Activated CD4-positive, alpha-beta T cell treated with anti-CD3 and anti-CD28 coated beads, Interleukin-2, amount 50 U/mL, for 4 hours (primary cell): Measurements from ENCODE around the gene GALNT9.

Experiments
- DNase-seq, 2 experiments: peaks; one replicate each; pipeline ENCODE4 v3.0.0-alpha.2; 2020

The GALNT9 gene

GRCh38 chr12:132179431-132180362 lies 149.7 kb downstream of the GALNT9 start:
- no peak for DNase-seq

- peak; percentile 54 to 62 for DNase-seq
These were observed 150.5 kb downstream of the GALNT9 start for GRCh38 chr12:132178801-132179401.

GRCh38 chr12:132178316-132178715 lies 151.1 kb downstream of the GALNT9 start:
- DNase-seq = no peak

GRCh38 chr12:132176920-132177551 lies 152.4 kb downstream of the GALNT9 start:
- DNase-seq = no peak

GRCh38 chr12:132176385-132176919 lies 152.9 kb downstream of the GALNT9 start:
- DNase-seq = no peak

- DNase-seq = no peak
These were observed 153.6 kb downstream of the GALNT9 start for GRCh38 chr12:132175496-132176384.

GRCh38 chr12:132174839-132175490 lies 154.4 kb downstream of the GALNT9 start:
- DNase-seq = no peak

GRCh38 chr12:132174015-132174838 lies 155.2 kb downstream of the GALNT9 start:
- DNase-seq = no peak

GRCh38 chr12:132173135-132174014 lies 156.0 kb downstream of the GALNT9 start:
- DNase-seq = peak in 1 of 2 experiments; percentile 27

- no peak for DNase-seq
These were observed 156.8 kb downstream of the GALNT9 start for GRCh38 chr12:132172619-132173018.

GRCh38 chr12:132171968-132172521 lies 157.3 kb downstream of the GALNT9 start:
- no peak for DNase-seq

GRCh38 chr12:132171293-132171967 lies 158.0 kb downstream of the GALNT9 start:
- DNase-seq = no peak

GRCh38 chr12:132170637-132171292 lies 158.6 kb downstream of the GALNT9 start:
- no peak for DNase-seq

GRCh38 chr12:132170094-132170636 lies 159.2 kb downstream of the GALNT9 start:
- no peak for DNase-seq

- no peak for DNase-seq
These were observed 160.0 kb downstream of the GALNT9 start for GRCh38 chr12:132169376-132169775.

GRCh38 chr12:132168311-132169031 lies 160.9 kb downstream of the GALNT9 start:
- no peak for DNase-seq

GRCh38 chr12:132167611-132168310 lies 161.6 kb downstream of the GALNT9 start:
- no peak for DNase-seq
